Stomach (tissue), 9 donors: ENCODE measurements around the gene CACNB2. TPM values are rescaled to one million over a fixed set of nuclear protein-coding genes. Genes with fewer than 3 reads are reported as not detected.

ENCODE experiments used
- DNase-seq, 2 donors: peaks; one replicate each; pipeline versions ENCODE4 v3.0.0 to v3.0.0-alpha.2; 2013 to 2019
- H3K27ac ChIP-seq, 5 donors: fragments of 200-600 bp in 4 of 5; sonication (generic) in 4 of 5; one replicate each; pipeline ENCODE4 v1.5.1; 2013 to 2019; ENCODE audit warnings: mild to moderate bottlenecking in 1 of 5, moderate library complexity in 1 of 5
- H3K27me3 ChIP-seq, 3 donors: fragments of 200-600 bp; sonication (generic); one replicate each; pipeline ENCODE4 v1.5.1; 2017 to 2019; ENCODE audit warnings: mixed run types in 1 of 3
- H3K36me3 ChIP-seq, 4 donors: fragments of 200-600 bp; sonication (generic); 1 replicate in 3 of 4; 2 replicates in 1 of 4; pipeline ENCODE4 v1.5.1; 2016 to 2019
- H3K4me1 ChIP-seq, 4 donors: fragments of 200-600 bp; sonication (generic); one replicate each; pipeline ENCODE4 v1.5.1; 2016 to 2019
- H3K4me3 ChIP-seq, 4 donors: fragments of 200-600 bp; sonication (generic) in 3 of 4; one replicate each; pipeline ENCODE4 v1.5.1; 2016 to 2019; ENCODE audit warnings: mild to moderate bottlenecking in 1 of 4
- H3K9me3 ChIP-seq, 4 donors: fragments of 200-600 bp; sonication (generic); one replicate each; pipeline ENCODE4 v1.5.1; 2016 to 2019
- EP300 ChIP-seq: sonication (generic); formaldehyde crosslinking; IDR thresholded peaks from one replicate; pipeline ENCODE4 v1.6.1; 2017; ENCODE audit warnings: antibody characterized with exemption
- POLR2A ChIP-seq, 4 donors: fragments of 450-650 bp; IDR thresholded peaks; one replicate each; pipeline ENCODE4 v1.6.1; 2016; ENCODE audit warnings: antibody characterized with exemption in 4 of 4, control low read depth in 2 of 4, mild to moderate bottlenecking in 1 of 4, moderate library complexity in 1 of 4
- POLR2AphosphoS5 ChIP-seq, 3 donors: sonication (generic); formaldehyde crosslinking; IDR thresholded peaks; one replicate each; pipeline ENCODE4 v1.6.1; 2016; ENCODE audit warnings: antibody characterized with exemption in 3 of 3
- WGBS, 5 donors: extraction: QIAGEN DNeasy Blood & Tissue Kit in 3 of 5; methylation state at CpG; one replicate each; pipeline versions ENCODE4 v1.1.5 to v1.1.7; 2013 to 2018; 5-methylcytosine and 5-hydroxymethylcytosine counted together
- intact Hi-C: fragments of 100-400 bp; cut with DNase I; formaldehyde crosslinking; loops from one replicate; pipeline ENCODE4 v1.15.1; 2023; ENCODE audit warnings: low total_unique reads
- polyA plus RNA-seq, 3 donors: library from polyadenylated mRNA; stranded (reverse); fragments of 200-250 nt; gene quantifications; one replicate each; pipeline ENCODE4 v1.2.3, GENCODE V29; 2013
- total RNA-seq, 5 donors: library from RNA; depleted of rRNA; stranded (reverse); fragments of >200 nt; gene quantifications; one replicate each; pipeline versions ENCODE4 v1.1.0 to v1.2.3, GENCODE V29; 2014 to 2016
- TF ChIP-seq, protein P1 (sequence below), 7 experiments: fragments of 450-650 bp in 4 of 7; fragments of 200-600 bp in 3 of 7; sonication (generic) in 3 of 7; IDR thresholded peaks; one replicate each; pipeline ENCODE4 v1.5.1; 2016 to 2019; ENCODE audit warnings: antibody characterized with exemption in 7 of 7, control low read depth in 2 of 7, mild to moderate bottlenecking in 1 of 7
- donor health status: healthy with polysubstance abuse.
- donor health status: Bipolar disorder and iron deficiency.
- donor health status: healthy.

CACNB2 gene
- total and polyA plus RNA-seq, 8 donors: 0.31 to 42.9 (median 14.3) TPM

- TF ChIP-seq, protein P1, sequence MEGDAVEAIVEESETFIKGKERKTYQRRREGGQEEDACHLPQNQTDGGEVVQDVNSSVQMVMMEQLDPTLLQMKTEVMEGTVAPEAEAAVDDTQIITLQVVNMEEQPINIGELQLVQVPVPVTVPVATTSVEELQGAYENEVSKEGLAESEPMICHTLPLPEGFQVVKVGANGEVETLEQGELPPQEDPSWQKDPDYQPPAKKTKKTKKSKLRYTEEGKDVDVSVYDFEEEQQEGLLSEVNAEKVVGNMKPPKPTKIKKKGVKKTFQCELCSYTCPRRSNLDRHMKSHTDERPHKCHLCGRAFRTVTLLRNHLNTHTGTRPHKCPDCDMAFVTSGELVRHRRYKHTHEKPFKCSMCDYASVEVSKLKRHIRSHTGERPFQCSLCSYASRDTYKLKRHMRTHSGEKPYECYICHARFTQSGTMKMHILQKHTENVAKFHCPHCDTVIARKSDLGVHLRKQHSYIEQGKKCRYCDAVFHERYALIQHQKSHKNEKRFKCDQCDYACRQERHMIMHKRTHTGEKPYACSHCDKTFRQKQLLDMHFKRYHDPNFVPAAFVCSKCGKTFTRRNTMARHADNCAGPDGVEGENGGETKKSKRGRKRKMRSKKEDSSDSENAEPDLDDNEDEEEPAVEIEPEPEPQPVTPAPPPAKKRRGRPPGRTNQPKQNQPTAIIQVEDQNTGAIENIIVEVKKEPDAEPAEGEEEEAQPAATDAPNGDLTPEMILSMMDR (IDR thresholded peaks at IDR 0.05): no peak
- peak in 1 of 3 donors; percentile 13 for TF ChIP-seq POLR2AphosphoS5 (IDR thresholded peaks at IDR 0.05)
- TF ChIP-seq POLR2A (IDR thresholded peaks at IDR 0.05): no peak
- TF ChIP-seq EP300: no peak
- Histone ChIP-seq H3K27me3 (no peaks in the 10 kb centered on the region), H3K4me3 (no peak overlapping the region), H3K36me3 (no peaks in the 10 kb centered on the region), H3K9me3 (no peaks in the 10 kb centered on the region), H3K4me1 (peaks cover 0 to 18% (median 0%) of the 10 kb centered on the region in 4 donors), H3K27ac (peak overlapping the region in 2 of 5 donors; percentile 41 to 48)
- 30 to 42% (median 38%) methylated on average over 7 of the region's 7 CpGs for WGBS, 5 donors
- intact Hi-C loops: no loop called here
- DNase-seq: peak in 1 of 2 donors; percentile 73
These were observed 172.3 kb downstream of the CACNB2 start for GRCh38 chr10:18312374-18313139.

DNA sequence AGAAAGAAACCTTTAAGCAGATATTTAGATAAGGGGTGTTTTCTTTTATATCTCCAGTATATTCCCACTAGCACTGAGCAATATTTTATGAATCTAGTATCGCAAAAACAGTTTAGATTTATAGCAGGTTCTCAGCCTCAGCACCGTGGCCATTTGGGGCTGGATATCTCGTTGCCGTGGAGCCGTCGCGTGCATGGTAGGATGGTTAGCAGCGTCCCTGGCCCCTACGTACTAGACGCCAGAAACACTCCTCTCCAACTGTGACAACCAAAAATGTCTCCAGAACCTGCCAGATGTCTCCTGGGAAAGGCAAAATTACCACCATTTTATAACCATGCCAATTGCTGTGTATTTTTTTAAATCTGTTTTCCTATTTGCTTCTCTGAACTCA lies 172.9 kb downstream of the CACNB2 start:
- H3K4me3 ChIP-seq: no peak overlapping the region
- H3K4me1 ChIP-seq: peaks cover 0 to 18% (median 0%) of the 10 kb centered on the region in 4 donors
- H3K36me3 ChIP-seq: no peaks in the 10 kb centered on the region
- DNase-seq: no peak
- peak overlapping the region in 3 of 5 donors; percentile 39 to 55 (median 48) for H3K27ac ChIP-seq
- 65 to 77% (median 76%) methylated on average over 10 of the region's 10 CpGs for WGBS, 5 donors
- H3K9me3 ChIP-seq: no peaks in the 10 kb centered on the region
- TF ChIP-seq POLR2AphosphoS5 (IDR thresholded peaks at IDR 0.05) (no peak), POLR2A (IDR thresholded peaks at IDR 0.05) (no peak), EP300 (no peak)
- TF ChIP-seq, protein P1 (IDR thresholded peaks at IDR 0.05): no peak
- intact Hi-C loops: no loop called here
- H3K27me3 ChIP-seq: no peaks in the 10 kb centered on the region

- no peaks in the 10 kb centered on the region for H3K9me3 ChIP-seq
- intact Hi-C loops: no loop called here
- no peaks in the 10 kb centered on the region for H3K27me3 ChIP-seq
- DNase-seq: peak in 1 of 2 donors; percentile 17
- TF ChIP-seq, protein P1 (IDR thresholded peaks at IDR 0.05): no peak
- TF ChIP-seq POLR2AphosphoS5 (IDR thresholded peaks at IDR 0.05) (no peak), POLR2A (IDR thresholded peaks at IDR 0.05) (no peak), EP300 (no peak)
- no peaks in the 10 kb centered on the region for H3K36me3 ChIP-seq
- peaks cover 0 to 18% (median 0%) of the 10 kb centered on the region in 4 donors for H3K4me1 ChIP-seq
- peak overlapping the region in 3 of 5 donors; percentile 39 to 55 (median 48) for H3K27ac ChIP-seq
- 38 to 60% (median 46%) methylated on average over 6 of the region's 6 CpGs for WGBS, 5 donors
- H3K4me3 ChIP-seq: no peak overlapping the region
These were observed 173.4 kb downstream of the CACNB2 start for GRCh38 chr10:18313626-18314025.

GRCh38 chr10:18319628-18320027 lies 179.4 kb downstream of the CACNB2 start:
- no peaks in the 10 kb centered on the region for H3K36me3 ChIP-seq
- H3K9me3 ChIP-seq: peaks cover 0 to 4% (median 0%) of the 10 kb centered on the region in 4 donors
- TF ChIP-seq POLR2A (IDR thresholded peaks at IDR 0.05) (no peak), POLR2AphosphoS5 (IDR thresholded peaks at IDR 0.05) (no peak), EP300 (no peak)
- TF ChIP-seq, protein P1 (IDR thresholded peaks at IDR 0.05): no peak
- DNase-seq: no peak
- intact Hi-C loops: no loop called here
- no peaks in the 10 kb centered on the region for H3K27me3 ChIP-seq
- H3K4me3 ChIP-seq: no peak overlapping the region
- no peak overlapping the region for H3K27ac ChIP-seq
- WGBS, 5 donors: 82 to 95% (median 85%) methylated on average over 3 of the region's 3 CpGs
- no peaks in the 10 kb centered on the region for H3K4me1 ChIP-seq
